Measurements from ENCODE around the gene VAPB.

Gene VAPB

GRCh38 chr20:58393299-58393698 lies 4.3 kb downstream of the VAPB start:
- TF ChIP-seq ZNF600 (tag by site-specific recombination; IDR thresholded peaks at IDR 0.05) (peak; percentile 38; the same call in 1 of the 2 replicates), SCRT1 (tag by site-specific recombination; IDR thresholded peaks at IDR 0.05; ENCODE audit: borderline replicate concordance) (peak; percentile 31; the same call in 1 of the 2 replicates), ZNF274 (IDR thresholded peaks at IDR 0.05; ENCODE audit: low read length) (no peak), ZNF274 (tag by site-specific recombination; IDR thresholded peaks at IDR 0.05; ENCODE audit: borderline replicate concordance) (no peak), SCRT2 (tag by site-specific recombination; IDR thresholded peaks at IDR 0.05) (peak; percentile 85)
- POLR2A ChIA-PET = no interaction called here
- no peak overlapping the region for H3K27ac ChIP-seq (ENCODE audit: extremely low read depth, low read depth, low read length)
- H3K9me3 ChIP-seq (ENCODE audit: control insufficient read depth, insufficient read depth, low read depth, low read length) = no peaks in the 10 kb centered on the region
- peaks cover 5% of the 10 kb centered on the region; the same call in 1 of the 2 replicates for H3K4me1 ChIP-seq (ENCODE audit: control insufficient read depth, insufficient read depth, low read length)
- CTCF ChIA-PET = no interaction called here
- H3K4me3 ChIP-seq (ENCODE audit: low read depth, low read length) = no peak overlapping the region
- peaks cover 0 to 45% of the 10 kb centered on the region in 2 experiments; a peak in 2 of 3 replicates for H3K36me3 ChIP-seq (ENCODE audit: control insufficient read depth in 2 of 2, insufficient read depth in 1 of 2, low read length in 2 of 2)

- no peak overlapping the region for H3K4me3 ChIP-seq (ENCODE audit: low read depth, low read length)
- H3K36me3 ChIP-seq (ENCODE audit: control insufficient read depth in 2 of 2, insufficient read depth in 1 of 2, low read length in 2 of 2) = peaks cover 0 to 44% of the 10 kb centered on the region in 2 experiments; a peak in 2 of 3 replicates
- CTCF ChIA-PET = no interaction called here
- POLR2A ChIA-PET = no interaction called here
- no peaks in the 10 kb centered on the region for H3K9me3 ChIP-seq (ENCODE audit: control insufficient read depth, insufficient read depth, low read depth, low read length)
- no peak overlapping the region for H3K27ac ChIP-seq (ENCODE audit: extremely low read depth, low read depth, low read length)
- no peak for TF ChIP-seq ZNF561 (tag by site-specific recombination; IDR thresholded peaks at IDR 0.05; ENCODE audit: borderline replicate concordance)
- TF ChIP-seq ZSCAN30 (tag by site-specific recombination; IDR thresholded peaks at IDR 0.05) = no peak
- no peak for TF ChIP-seq WT1 (tag by site-specific recombination; IDR thresholded peaks at IDR 0.05)
- no peak for TF ChIP-seq ZNF664 (tag by site-specific recombination; IDR thresholded peaks at IDR 0.05)
- TF ChIP-seq ZNF404 (tag by site-specific recombination; IDR thresholded peaks at IDR 0.05) = no peak
- TF ChIP-seq ZNF121 (tag by site-specific recombination; IDR thresholded peaks at IDR 0.05) = no peak
- no peak for TF ChIP-seq SETDB1 (IDR thresholded peaks at IDR 0.05; ENCODE audit: insufficient read length, low read length)
- no peak for TF ChIP-seq REPIN1 (tag by site-specific recombination; IDR thresholded peaks at IDR 0.05; ENCODE audit: low read depth)
- no peak for TF ChIP-seq ZNF677 (tag by site-specific recombination; IDR thresholded peaks at IDR 0.05)
- TF ChIP-seq ZNF23 (tag by site-specific recombination; IDR thresholded peaks at IDR 0.05; ENCODE audit: borderline replicate concordance) = no peak
- TF ChIP-seq ZNF792 (tag by site-specific recombination; IDR thresholded peaks at IDR 0.05) = no peak
- no peak for TF ChIP-seq ZNF621 (tag by site-specific recombination; IDR thresholded peaks at IDR 0.05)
- no peak for TF ChIP-seq ZNF433 (tag by site-specific recombination; IDR thresholded peaks at IDR 0.05; ENCODE audit: low read depth)
- TF ChIP-seq PRDM2 (tag by site-specific recombination; IDR thresholded peaks at IDR 0.05; ENCODE audit: borderline replicate concordance) = no peak
- TF ChIP-seq ZNF426 (tag by site-specific recombination; IDR thresholded peaks at IDR 0.05) = no peak
- peaks cover 5% of the 10 kb centered on the region; the same call in 1 of the 2 replicates for H3K4me1 ChIP-seq (ENCODE audit: control insufficient read depth, insufficient read depth, low read length)
Measured at GRCh38 chr20:58394801-58395200, 5.8 kb downstream of the VAPB start.

Data from HEK293 (cell line).